ENCODE data around the gene NTF4. TPM values are rescaled to one million over a fixed set of nuclear protein-coding genes. Genes with fewer than 3 reads are reported as not detected.

Gene NTF4
- total RNA-seq, result not detected

DNA sequence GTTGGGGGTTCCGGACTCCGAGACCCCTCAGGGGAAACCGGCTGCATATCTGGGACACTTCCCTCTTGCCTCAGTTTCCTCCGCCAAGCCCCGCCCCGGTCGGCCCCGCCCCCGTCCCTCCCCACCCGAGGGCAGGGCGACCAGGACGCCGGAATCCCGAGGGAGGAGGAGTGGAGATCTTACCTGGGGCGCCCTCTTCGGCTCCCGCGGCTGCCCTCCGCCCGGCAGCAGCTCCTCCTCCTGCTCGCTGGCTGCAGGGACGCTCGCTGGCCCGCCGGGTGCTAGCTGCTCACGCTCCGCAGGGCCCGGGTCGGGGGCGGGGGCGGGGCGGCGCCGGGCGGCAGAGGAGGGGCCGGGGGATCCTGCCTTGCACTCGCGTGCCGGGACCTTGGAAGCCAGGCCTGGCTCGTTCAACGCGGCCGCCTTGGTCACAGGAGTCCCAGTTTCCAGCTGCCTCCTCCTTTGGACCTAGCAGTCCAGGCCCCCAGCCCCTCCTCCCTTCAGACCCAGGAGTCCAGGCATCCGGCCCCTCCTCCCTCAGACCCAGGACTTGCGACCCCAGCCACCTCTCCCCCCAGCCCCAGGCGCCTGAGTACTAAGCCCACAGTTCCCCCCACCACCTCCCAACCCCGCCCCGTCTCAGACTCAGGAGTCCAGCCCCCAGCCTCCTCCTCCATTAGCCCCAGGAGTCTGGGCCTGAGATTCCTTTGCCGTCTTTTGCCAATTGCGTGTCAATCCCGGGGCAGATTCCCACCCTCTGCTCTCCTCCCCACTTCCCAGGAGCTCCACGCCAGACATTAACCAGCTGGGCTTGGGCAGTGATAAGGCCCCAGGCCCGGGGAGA lies at the start of gene NTF4:
Gene NTF4 (minus strand): TSS at position 51 of the 844 bp plus-strand sequence. CDS start 2,821 bp downstream, outside the sequence.
- DNase-seq, result no peak
- ChIA-PET CTCF (interaction anchor here (0.5 to 1.0 kb wide), 2 partner anchors 134 to 160 kb away, joined by 3 to 4 read pairs; no protein-coding TSS in a partner anchor), POLR2A (no interaction called here)
- Mint-ChIP-seq H3K27ac (no peak within 1 kb of the TSS), H3K36me3 (no peaks in the 10 kb centered on the region), H3K27me3 (peaks cover 52% of the 10 kb centered on the region), H3K4me1 (ENCODE audit: low read depth) (no peaks in the 10 kb centered on the region), H3K9me3 (no peaks in the 10 kb centered on the region), H3K4me3 (no peak within 1 kb of the TSS)
- intact Hi-C loops (cut with micrococcal nuclease), result no loop called here

DNA sequence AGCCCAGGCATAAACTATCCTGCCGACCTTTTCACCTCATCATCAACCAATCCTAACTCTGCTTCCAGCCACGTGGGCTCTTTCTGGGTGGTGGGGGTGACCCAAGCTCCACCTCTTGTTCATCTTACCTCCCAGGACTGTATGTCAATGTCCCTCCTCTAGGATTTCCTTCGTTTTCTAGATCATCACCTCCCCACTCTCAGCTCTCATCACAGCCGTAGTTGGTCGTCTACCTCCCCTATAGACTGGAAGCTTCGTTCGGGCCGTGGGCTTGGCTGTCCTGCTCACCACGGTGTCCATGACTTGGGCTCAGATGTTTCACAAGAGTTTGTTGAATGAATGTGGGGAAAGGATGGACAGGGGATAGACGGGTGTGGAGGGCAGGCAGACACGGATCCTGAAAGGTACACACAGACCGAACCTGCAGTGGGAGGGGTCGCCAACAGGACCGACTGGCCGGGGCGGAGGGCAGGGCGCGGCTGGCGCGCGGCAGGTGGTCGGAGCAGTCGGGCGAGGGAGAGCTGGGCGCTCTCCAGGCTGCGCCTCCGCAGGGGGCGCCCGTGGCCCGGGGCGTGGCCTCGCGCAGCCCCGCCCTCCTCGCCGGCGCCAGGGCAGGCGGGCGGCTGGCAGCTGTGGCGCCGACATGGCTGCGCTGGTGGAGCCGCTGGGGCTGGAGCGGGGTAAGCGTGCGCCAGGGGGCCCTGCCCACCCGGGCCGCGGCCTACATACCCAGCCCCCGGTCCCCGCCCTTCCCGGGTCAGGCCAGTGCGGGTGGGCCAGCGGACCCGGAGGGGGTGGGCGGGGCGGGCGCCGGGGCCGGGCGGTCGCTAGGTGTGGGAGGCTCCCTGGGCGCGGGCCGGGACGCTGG lies 49.4 kb upstream of the NTF4 start, which contains the start of gene LIN7B:
Gene LIN7B (plus strand): TSS at position 609 of the 868 bp plus-strand sequence. CDS start 35 bp downstream, at position 644.
- ChIA-PET POLR2A (interaction anchor here (1.0 to 1.8 kb wide), 4 partner anchors 12 to 28 kb away, joined by 3 to 8 read pairs (median 4); no protein-coding TSS in a partner anchor), CTCF (interaction anchor here (0.7 to 5.6 kb wide), 22 partner anchors 9 to 150 kb away, joined by 3 to 65 read pairs (median 4); partner anchors contain the start of genes CGB7, GYS1 and RUVBL2)
- Mint-ChIP-seq H3K27me3 (no peaks in the 10 kb centered on the region), H3K36me3 (peaks cover 4% of the 10 kb centered on the region), H3K27ac (peak within 1 kb of the TSS; percentile 35), H3K4me3 (peak within 1 kb of the TSS; percentile 81), H3K9me3 (no peaks in the 10 kb centered on the region), H3K4me1 (ENCODE audit: low read depth) (peaks cover 32% of the 10 kb centered on the region)
- intact Hi-C loops (cut with micrococcal nuclease), result loop anchor here (2.0 kb wide), 1 partner anchor 15 kb away; no protein-coding TSS in a partner anchor
- peak; percentile 81 for DNase-seq

GRCh38 chr19:49111218-49111998 lies 46.8 kb upstream of the NTF4 start:
- no peak overlapping the region for H3K27ac Mint-ChIP-seq
- ChIA-PET POLR2A (interaction anchor here (0.7 kb wide), 1 partner anchor 799 kb away, joined by 3 read pairs; no protein-coding TSS in a partner anchor), CTCF (interaction anchor here (1.7 to 5.3 kb wide), 2 partner anchors 13 to 34 kb away, joined by 3 to 65 read pairs; no protein-coding TSS in a partner anchor)
- no peak for DNase-seq
- peaks cover 17% of the 10 kb centered on the region for H3K4me1 Mint-ChIP-seq (ENCODE audit: low read depth)
- H3K9me3 Mint-ChIP-seq, result no peaks in the 10 kb centered on the region
- intact Hi-C loops (cut with micrococcal nuclease), result no loop called here
- H3K4me3 Mint-ChIP-seq, result no peak overlapping the region
- H3K27me3 Mint-ChIP-seq, result no peaks in the 10 kb centered on the region
- H3K36me3 Mint-ChIP-seq, result peaks cover 24% of the 10 kb centered on the region

DNA sequence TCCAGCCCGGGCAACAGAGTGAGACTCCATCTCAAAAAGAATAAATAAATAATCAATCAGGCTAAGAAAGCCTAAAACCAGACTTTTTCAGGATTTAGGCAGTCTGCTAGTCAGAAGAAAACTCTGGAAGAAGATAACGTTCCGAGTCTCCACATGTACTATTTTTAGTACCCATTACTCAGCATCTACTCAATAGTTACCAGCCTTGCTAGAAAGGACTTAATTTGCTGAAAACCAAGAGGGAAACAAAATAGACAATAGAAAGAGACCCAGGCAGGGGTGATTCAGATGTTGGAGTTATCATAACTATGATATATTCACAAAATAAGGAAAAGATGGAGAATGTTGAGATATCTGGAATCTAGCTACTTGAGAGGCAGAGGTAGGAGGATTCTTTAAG lies 45.9 kb upstream of the NTF4 start:
- CTCF ChIA-PET, result interaction anchor here (1.7 to 5.3 kb wide), 2 partner anchors 12 to 33 kb away, joined by 3 to 65 read pairs; no protein-coding TSS in a partner anchor
- Mint-ChIP-seq H3K36me3 (peaks cover 28% of the 10 kb centered on the region), H3K4me1 (ENCODE audit: low read depth) (peaks cover 13% of the 10 kb centered on the region), H3K4me3 (no peak overlapping the region), H3K27ac (no peak overlapping the region), H3K27me3 (no peaks in the 10 kb centered on the region), H3K9me3 (no peaks in the 10 kb centered on the region)
- no peak for DNase-seq
- intact Hi-C loops (cut with micrococcal nuclease), result no loop called here
- POLR2A ChIA-PET, result interaction anchor here (0.6 kb wide), 1 partner anchor 325 kb away, joined by 3 read pairs; no protein-coding TSS in a partner anchor

DNA sequence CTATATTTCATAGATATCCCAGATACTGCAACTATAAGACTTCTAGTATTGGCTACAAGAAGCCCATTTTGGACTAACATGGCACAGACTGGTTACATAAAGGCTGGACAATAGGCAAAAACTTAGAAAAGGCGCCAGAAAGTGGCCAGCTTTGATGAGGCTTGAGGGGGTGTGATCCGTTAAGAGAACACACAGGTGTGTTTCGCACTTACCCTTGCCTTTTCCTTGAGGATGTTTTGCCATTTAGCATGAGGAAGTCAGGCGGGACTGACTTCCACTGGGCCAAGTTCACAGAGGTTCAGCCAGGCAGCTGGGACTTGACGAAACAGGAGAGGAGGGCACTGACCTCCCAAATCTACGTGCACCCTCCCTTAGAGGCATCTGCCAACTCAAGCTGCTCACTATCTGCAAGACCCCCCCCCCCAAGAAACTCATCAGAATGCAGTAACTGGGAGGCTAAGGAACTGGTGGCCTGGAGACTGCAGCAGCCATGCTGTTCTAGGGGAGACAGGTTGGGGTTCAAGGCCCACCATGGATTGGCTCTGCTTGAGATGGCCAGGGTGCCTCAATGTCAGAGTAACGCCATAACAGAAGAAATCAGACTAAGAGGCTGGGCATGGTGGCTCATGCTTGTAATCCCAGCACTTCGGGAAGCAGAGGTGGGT lies 45.1 kb upstream of the NTF4 start:
- Mint-ChIP-seq H3K4me3 (no peak overlapping the region), H3K27me3 (no peaks in the 10 kb centered on the region), H3K36me3 (peaks cover 34% of the 10 kb centered on the region), H3K9me3 (no peaks in the 10 kb centered on the region), H3K27ac (no peak overlapping the region), H3K4me1 (ENCODE audit: low read depth) (peaks cover 9% of the 10 kb centered on the region)
- CTCF ChIA-PET, result interaction anchor here (2.8 kb wide), 1 partner anchor 12 kb away, joined by 13 read pairs; no protein-coding TSS in a partner anchor
- intact Hi-C loops (cut with micrococcal nuclease), result no loop called here
- POLR2A ChIA-PET, result no interaction called here
- no peak for DNase-seq

DNA sequence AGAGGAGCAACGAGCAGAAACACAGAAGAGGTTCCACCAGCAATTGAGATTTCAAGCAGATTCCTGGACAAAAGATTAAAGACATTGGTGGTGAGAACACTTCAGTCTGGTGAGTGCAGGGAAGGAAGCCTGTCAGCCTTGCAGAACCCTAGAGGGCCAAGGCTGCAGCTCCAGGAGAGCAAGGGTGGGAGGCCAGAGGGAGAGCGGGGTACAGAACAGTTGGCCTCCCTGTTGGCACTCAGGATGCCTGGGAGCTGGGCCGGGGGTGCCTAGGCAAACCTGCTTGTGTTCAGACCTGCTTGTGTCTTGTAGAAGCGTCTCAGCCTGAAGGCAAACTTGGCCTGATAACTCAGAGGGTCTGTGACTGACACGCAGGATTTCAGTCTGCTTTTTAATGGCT lies 44.4 kb upstream of the NTF4 start:
- H3K4me1 Mint-ChIP-seq (ENCODE audit: low read depth), result peaks cover 9% of the 10 kb centered on the region
- no peak overlapping the region for H3K4me3 Mint-ChIP-seq
- no peak overlapping the region for H3K27ac Mint-ChIP-seq
- intact Hi-C loops (cut with micrococcal nuclease), result no loop called here
- no peaks in the 10 kb centered on the region for H3K27me3 Mint-ChIP-seq
- no peak for DNase-seq
- H3K9me3 Mint-ChIP-seq, result no peaks in the 10 kb centered on the region
- peaks cover 39% of the 10 kb centered on the region for H3K36me3 Mint-ChIP-seq
- ChIA-PET CTCF (interaction anchor here (2.8 kb wide), 1 partner anchor 11 kb away, joined by 13 read pairs; no protein-coding TSS in a partner anchor), POLR2A (no interaction called here)

DNA sequence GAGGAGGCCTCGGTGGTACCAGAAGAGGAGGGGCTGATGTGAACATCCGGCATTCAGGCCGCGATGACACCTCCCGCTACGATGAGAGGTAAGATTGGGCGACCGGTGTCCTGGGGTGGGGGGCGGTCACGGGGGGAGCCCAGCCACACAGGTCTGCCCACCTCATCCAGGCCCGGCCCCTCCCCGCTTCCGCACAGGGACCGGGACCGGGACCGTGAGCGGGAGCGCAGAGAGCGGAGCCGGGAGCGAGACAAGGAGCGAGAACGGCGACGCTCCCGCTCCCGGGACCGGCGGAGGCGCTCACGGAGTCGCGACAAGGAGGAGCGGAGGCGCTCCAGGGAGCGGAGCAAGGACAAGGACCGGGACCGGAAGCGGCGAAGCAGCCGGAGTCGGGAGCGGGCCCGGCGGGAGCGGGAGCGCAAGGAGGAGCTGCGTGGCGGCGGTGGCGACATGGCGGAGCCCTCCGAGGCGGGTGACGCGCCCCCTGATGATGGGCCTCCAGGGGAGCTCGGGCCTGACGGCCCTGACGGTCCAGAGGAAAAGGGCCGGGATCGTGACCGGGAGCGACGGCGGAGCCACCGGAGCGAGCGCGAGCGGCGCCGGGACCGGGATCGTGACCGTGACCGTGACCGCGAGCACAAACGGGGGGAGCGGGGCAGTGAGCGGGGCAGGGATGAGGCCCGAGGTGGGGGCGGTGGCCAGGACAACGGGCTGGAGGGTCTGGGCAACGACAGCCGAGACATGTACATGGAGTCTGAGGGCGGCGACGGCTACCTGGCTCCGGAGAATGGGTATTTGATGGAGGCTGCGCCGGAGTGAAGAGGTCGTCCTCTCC lies 43.2 kb upstream of the NTF4 start:
- intact Hi-C loops (cut with micrococcal nuclease), result no loop called here
- no peaks in the 10 kb centered on the region for H3K27me3 Mint-ChIP-seq
- no peak for DNase-seq
- ChIA-PET POLR2A (no interaction called here), CTCF (interaction anchor here (2.8 kb wide), 1 partner anchor 10 kb away, joined by 13 read pairs; no protein-coding TSS in a partner anchor)
- peaks cover 39% of the 10 kb centered on the region for H3K36me3 Mint-ChIP-seq
- H3K4me3 Mint-ChIP-seq, result no peak overlapping the region
- H3K4me1 Mint-ChIP-seq (ENCODE audit: low read depth), result no peaks in the 10 kb centered on the region
- H3K9me3 Mint-ChIP-seq, result no peaks in the 10 kb centered on the region
- no peak overlapping the region for H3K27ac Mint-ChIP-seq

- no peaks in the 10 kb centered on the region for H3K27me3 Mint-ChIP-seq
- POLR2A ChIA-PET, result interaction anchor here (0.8 to 1.6 kb wide), 2 partner anchors 11 to 21 kb away, joined by 3 to 4 read pairs; no protein-coding TSS in a partner anchor
- H3K9me3 Mint-ChIP-seq, result no peaks in the 10 kb centered on the region
- H3K4me1 Mint-ChIP-seq (ENCODE audit: low read depth), result no peaks in the 10 kb centered on the region
- CTCF ChIA-PET, result interaction anchor here (0.6 to 3.7 kb wide), 17 partner anchors 9 to 102 kb away, joined by 3 to 50 read pairs (median 4); partner anchors contain the start of gene LIN7B
- H3K4me3 Mint-ChIP-seq, result no peak overlapping the region
- no peak overlapping the region for H3K27ac Mint-ChIP-seq
- DNase-seq, result peak; percentile 74
- peaks cover 42% of the 10 kb centered on the region for H3K36me3 Mint-ChIP-seq
- intact Hi-C loops (cut with micrococcal nuclease), result no loop called here
These were observed 42.1 kb upstream of the NTF4 start for GRCh38 chr19:49106648-49107135.

GRCh38 chr19:49104229-49104864 lies 39.7 kb upstream of the NTF4 start:
- H3K27ac Mint-ChIP-seq, result no peak overlapping the region
- intact Hi-C loops (cut with micrococcal nuclease), result no loop called here

More at GRCh38 chr19:49104229-49104864, 39.7 kb upstream of the NTF4 start:
- H3K36me3 Mint-ChIP-seq, result peaks cover 56% of the 10 kb centered on the region
- H3K4me1 Mint-ChIP-seq (ENCODE audit: low read depth), result no peaks in the 10 kb centered on the region
- no peak for DNase-seq
- H3K4me3 Mint-ChIP-seq, result no peak overlapping the region
- CTCF ChIA-PET, result interaction anchor here (1.6 to 3.7 kb wide), 2 partner anchors 12 to 111 kb away, joined by 6 to 48 read pairs; partner anchors contain the start of genes GYS1, LIN7B and RUVBL2
- H3K27me3 Mint-ChIP-seq, result no peaks in the 10 kb centered on the region
- POLR2A ChIA-PET, result no interaction called here
- no peaks in the 10 kb centered on the region for H3K9me3 Mint-ChIP-seq

Measured in activated CD4-positive, alpha-beta memory T cell treated with anti-CD3 and anti-CD28 coated beads for 36 hours (primary cell).